SKM-1 (cell line): ENCODE data around the gene C8A.

Experiments
- DNase-seq: peaks from one replicate; lab custom pipeline; 2025; ENCODE audit not compliant: unreplicated experiment; lab: John Stamatoyannopoulos, UW

Gene C8A

GRCh38 chr1:56924116-56924515, 69.5 kb downstream of the C8A start:
- no peak for DNase-seq

- no peak for DNase-seq
Observed at GRCh38 chr1:56925193-56925592, 70.6 kb downstream of the C8A start.

DNA sequence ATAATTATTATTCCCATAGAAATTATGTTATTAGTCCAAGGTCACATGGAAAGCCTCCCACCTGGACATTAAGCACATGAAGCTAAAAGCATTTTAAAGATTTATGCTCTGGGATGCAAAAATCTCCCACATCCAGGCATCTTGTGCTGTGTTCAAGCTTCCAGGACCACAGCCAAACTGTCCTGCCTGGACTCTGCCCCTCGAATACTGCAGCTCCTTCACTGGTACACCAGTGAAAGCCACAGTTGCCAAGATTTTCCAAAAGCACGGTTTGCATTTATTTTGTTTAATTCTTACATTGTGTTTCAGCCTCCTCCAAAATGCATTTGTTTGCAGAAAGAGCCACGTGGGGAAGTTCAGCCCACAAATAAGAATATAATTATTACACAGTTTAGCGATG, 72.6 kb downstream of the C8A start:
- no peak for DNase-seq

DNA sequence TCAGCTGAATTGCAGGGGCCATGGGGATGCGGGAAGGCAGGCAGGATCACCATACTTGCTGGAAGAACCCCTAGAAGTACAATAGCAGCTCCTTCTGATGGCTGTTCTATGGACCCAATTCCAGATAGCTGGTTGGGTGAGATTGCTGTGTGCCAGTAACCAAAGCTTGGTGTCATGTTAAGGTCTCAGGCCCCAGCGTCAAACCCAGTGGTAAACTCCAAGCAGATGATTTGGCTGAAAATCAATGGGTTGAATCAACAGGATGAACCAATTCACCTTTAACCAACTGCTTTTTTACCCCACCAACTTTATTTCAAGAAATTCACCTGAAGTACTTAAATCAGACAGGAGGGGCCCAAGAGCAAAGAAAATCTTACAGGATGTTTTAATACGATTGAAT, 73.4 kb downstream of the C8A start:
- DNase-seq = no peak

GRCh38 chr1:56929492-56929891, 74.9 kb downstream of the C8A start:
- no peak for DNase-seq

DNA sequence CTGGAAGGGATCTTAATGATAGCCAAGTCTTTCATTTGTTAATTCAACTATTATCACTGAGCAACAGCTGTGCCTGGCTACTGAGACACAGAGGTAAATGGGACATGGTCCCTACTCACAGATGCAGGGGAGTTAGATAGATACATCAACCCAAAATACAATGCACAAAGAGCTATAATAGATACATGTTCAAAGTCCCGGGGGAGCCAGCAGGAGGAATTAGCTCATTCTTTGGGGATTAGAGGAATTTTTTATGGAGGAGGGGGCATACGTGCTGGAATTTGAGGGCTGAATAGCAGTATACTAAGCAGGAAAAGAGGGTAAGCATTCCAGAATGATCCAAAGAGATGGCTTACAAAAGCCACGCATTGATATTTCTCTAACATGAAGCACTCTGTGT, 76.6 kb downstream of the C8A start:
- no peak for DNase-seq

DNA sequence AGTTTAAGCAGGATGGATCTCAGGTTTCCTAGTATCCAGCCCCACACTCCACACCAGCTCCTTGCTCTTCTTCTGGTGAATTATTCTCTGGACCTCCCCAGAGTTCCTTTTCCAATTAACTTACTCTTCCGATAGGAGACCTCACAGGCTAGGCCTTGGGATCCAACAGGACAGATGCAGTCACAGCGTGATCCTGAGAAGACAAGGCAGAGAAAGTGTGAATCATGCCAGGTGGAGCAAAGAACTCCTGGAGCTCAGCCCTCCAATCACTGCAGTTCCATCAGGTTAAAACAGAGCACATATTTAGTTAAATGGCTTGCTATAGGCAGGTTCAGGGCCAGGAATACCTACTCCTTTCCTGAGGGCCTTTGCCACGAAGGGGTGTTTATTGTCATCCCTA, 77.1 kb downstream of the C8A start:
- DNase-seq = no peak

GRCh38 chr1:56933161-56933560, 78.6 kb downstream of the C8A start:
- DNase-seq = no peak

- no peak for DNase-seq
Observed at GRCh38 chr1:56933606-56934005, 79.0 kb downstream of the C8A start.

- DNase-seq = no peak
Observed at GRCh38 chr1:56934430-56935060, 79.9 kb downstream of the C8A start.

DNA sequence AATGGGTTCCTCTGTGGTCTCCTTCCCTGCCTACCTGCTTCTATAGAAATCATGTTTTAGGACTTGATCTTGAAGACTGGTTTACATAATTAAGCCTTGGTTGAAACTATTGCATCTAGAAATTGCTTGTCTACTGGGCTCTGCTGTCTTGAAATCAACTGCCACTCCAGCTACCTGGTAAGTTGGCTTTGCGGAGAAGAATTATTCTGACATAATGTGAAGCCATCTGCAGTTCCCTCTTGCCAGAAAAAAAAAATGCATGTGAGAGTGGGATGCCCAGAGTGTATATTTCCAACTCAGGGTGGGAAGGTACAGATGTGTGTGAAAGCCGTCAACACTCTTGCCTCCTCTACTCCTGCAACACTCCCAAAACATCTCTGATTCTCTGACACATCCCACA, 84.0 kb downstream of the C8A start:
- DNase-seq = no peak

DNA sequence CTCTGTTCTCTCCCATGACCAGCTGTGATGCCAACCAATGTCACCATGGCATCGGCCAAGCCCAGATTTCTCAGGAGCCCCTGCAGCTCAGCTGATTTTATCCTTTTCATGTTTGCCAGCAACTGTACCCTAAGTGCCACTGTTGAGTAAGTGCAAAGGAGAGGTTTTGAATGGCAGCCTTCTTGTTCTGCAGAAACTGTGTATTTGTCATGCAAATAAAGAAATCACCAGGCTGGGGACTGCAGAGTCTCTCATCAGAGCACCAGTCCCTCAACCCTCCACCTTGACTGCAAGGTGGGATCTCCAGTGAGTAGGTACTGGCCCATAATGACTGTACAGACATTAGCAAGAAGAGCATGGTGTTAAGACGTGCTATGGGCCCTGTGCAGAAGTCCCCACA, 84.6 kb downstream of the C8A start:
- DNase-seq = no peak

DNA sequence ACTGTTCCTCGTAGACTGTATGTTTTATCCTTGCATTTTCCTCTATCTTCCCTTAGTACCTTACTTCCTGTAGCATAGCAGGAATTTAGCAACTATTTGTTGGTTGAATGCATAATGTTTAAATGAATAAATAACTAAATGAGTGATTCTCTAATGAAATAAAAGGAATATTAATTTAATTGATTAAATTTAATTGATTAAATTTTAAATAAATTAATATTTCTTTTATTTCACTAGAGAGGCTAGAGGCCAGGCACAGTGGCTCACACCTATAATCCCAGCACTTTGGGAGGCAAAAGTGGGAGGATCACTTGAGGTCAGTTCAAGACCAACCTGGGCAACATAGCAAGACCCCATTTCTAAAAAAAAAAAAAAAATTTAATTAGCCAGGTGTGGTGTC, 85.4 kb downstream of the C8A start:
- no peak for DNase-seq

- DNase-seq = peak; percentile 16
Observed at GRCh38 chr1:56948403-56949023, 93.9 kb downstream of the C8A start.

DNA sequence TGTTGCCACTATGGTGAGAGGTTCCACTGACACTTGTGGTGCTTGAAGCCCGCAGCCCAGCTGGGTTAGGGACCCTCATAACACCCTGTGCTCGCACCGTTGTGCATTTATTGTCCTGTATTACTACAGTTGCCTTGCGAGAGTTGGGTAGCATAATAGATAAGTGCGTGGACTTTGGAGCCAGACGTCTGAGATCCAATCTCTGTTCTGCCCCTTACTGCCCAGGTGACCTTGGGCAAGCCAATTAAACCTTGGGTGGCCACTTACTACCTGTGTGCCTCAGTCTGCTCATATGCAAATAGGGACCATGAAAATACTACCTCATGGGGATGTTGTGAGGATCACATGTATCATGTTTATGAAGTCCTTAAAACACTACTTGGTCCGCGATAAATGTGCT, 97.9 kb downstream of the C8A start:
- no peak for DNase-seq

GRCh38 chr1:56953386-56953785, 98.8 kb downstream of the C8A start:
- no peak for DNase-seq

DNA sequence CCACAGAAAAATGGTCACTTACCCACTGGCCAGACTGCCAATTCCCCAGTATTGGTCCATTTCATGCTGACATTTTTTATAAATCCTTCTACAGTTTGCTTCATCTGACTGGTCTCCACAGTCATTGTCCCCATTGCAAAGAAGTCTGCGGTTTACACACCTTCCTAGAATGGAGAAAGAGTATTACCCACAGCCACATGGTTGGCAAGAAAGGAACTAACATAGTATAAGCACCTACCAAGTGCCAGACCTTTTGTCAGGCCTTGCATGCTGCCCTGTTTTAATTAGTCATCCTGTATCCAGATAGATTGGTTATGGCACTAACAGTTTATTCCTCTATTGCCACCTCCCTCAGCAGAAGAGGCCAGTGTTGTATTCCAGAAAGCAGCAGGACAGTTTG, 100.1 kb downstream of the C8A start:
- no peak for DNase-seq

- no peak for DNase-seq
Observed at GRCh38 chr1:56957931-56958330, 103.3 kb downstream of the C8A start.

DNA sequence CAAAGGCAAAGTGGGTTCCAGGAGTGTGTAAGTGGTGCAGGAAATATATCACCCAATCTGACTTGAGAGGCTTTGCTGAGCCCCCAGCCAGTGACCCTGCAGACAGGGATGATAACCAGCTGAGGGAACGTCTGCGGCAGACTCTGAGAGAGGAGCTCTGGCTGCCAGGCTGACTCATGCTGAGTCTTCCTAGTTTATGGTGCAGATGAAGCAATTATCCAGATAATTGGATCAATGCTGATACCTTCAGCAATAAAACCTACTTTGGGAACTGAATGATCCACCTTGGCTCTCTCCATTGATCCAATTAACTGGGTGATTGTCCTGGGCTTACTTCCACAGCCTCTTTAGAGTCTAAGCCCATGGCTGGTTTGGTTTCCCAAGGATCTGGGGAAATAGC, 103.9 kb downstream of the C8A start:
- no peak for DNase-seq

GRCh38 chr1:56961426-56961825, 106.8 kb downstream of the C8A start:
- DNase-seq = no peak

DNA sequence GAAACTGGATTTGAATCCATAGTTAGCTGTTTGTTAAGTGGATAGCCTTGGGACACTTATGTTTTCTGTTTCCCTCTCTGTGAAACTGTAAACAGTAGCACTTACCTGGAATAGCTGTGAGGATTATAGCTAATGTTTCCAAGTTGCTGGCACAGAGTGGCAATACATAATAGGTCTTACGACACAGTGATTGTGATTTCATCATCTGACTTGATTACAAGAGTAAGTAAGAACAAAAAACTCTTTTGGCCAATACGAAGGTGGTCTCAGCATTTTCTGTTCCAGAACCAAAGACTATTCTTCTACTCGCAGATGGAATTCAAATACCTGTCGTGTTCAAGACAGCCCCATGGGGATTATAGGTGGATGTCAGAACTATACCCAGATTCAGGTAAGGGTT, 109.1 kb downstream of the C8A start:
- DNase-seq = no peak

GRCh38 chr1:56964349-56965017, 109.9 kb downstream of the C8A start:
- DNase-seq = no peak

GRCh38 chr1:56965191-56965590, 110.6 kb downstream of the C8A start:
- DNase-seq = no peak
